IPS-20b (cell line): ENCODE results near the gene CCDC43.
A peak's percentile ranks its signal among the peaks of the same experiment; 100 is the strongest.
"Not testable (repeated sequence)": the region's sequence is repeated elsewhere in the genome, so short reads cannot be mapped to it uniquely, and the experiment has no call there.

Source experiments
- H3K27ac ChIP-seq: one replicate; pipeline ENCODE4 v1.5.1; 2013; ENCODE audit warnings: low read length
- H3K27me3 ChIP-seq: 2 replicates; pipeline ENCODE4 v1.6.1; 2013; ENCODE audit warnings: mild to moderate bottlenecking, low read length, inconsistent platforms; ENCODE audit not compliant: insufficient read depth
- H3K36me3 ChIP-seq: 2 replicates; pipeline ENCODE4 v1.6.1; 2013; ENCODE audit warnings: low read depth, mild to moderate bottlenecking, inconsistent platforms, low read length, moderate library complexity; ENCODE audit not compliant: insufficient read depth
- H3K4me1 ChIP-seq: 2 replicates; pipeline ENCODE4 v1.6.1; 2013; ENCODE audit warnings: mild to moderate bottlenecking, control low read depth, inconsistent platforms, low read length, moderate library complexity; ENCODE audit not compliant: insufficient read depth
- H3K4me3 ChIP-seq: 2 replicates; pipeline ENCODE4 v1.5.1; 2013; ENCODE audit warnings: mild to moderate bottlenecking, low read length, inconsistent platforms
- H3K9ac ChIP-seq: 2 replicates; pipeline ENCODE4 v1.6.1; 2013; ENCODE audit warnings: low read depth, mild to moderate bottlenecking, inconsistent platforms, low read length, moderate library complexity
- H3K9me3 ChIP-seq: 2 replicates; pipeline ENCODE4 v1.6.1; 2013; ENCODE audit warnings: mild to moderate bottlenecking, low read depth, low read length, inconsistent platforms; ENCODE audit not compliant: insufficient read depth

The CCDC43 gene

GRCh38 chr17:44689477-44690217 lies at the start of gene CCDC43:
Gene CCDC43, minus strand, starts transcription at chr17:44689776. Its CDS starts 23 bp downstream, at chr17:44689753.
- no peaks in the 10 kb centered on the region for H3K27me3 ChIP-seq
- peak within 1 kb of the TSS; percentile 94 for H3K9ac ChIP-seq
- peak within 1 kb of the TSS; percentile 35 for H3K27ac ChIP-seq
- peak within 1 kb of the TSS; percentile 91 for H3K4me3 ChIP-seq
- peaks cover 10% of the 10 kb centered on the region for H3K36me3 ChIP-seq
- no peaks in the 10 kb centered on the region for H3K9me3 ChIP-seq
- peaks cover 5% of the 10 kb centered on the region; the same call in 1 of the 2 replicates for H3K4me1 ChIP-seq

- no peaks in the 10 kb centered on the region for H3K27me3 ChIP-seq
- no peak overlapping the region for H3K4me3 ChIP-seq
- H3K27ac ChIP-seq: no peak overlapping the region
- 0 out of 2 replicates have a peak, but pooled peaks cover 2% of the 10 kb centered on the region for H3K4me1 ChIP-seq
- no peaks in the 10 kb centered on the region for H3K9me3 ChIP-seq
- H3K36me3 ChIP-seq: peaks cover 61% of the 10 kb centered on the region
- H3K9ac ChIP-seq: no peak overlapping the region; the same call in 1 of the 2 replicates
Observed at GRCh38 chr17:44738214-44738906, 48.8 kb upstream of the CCDC43 start.

DNA sequence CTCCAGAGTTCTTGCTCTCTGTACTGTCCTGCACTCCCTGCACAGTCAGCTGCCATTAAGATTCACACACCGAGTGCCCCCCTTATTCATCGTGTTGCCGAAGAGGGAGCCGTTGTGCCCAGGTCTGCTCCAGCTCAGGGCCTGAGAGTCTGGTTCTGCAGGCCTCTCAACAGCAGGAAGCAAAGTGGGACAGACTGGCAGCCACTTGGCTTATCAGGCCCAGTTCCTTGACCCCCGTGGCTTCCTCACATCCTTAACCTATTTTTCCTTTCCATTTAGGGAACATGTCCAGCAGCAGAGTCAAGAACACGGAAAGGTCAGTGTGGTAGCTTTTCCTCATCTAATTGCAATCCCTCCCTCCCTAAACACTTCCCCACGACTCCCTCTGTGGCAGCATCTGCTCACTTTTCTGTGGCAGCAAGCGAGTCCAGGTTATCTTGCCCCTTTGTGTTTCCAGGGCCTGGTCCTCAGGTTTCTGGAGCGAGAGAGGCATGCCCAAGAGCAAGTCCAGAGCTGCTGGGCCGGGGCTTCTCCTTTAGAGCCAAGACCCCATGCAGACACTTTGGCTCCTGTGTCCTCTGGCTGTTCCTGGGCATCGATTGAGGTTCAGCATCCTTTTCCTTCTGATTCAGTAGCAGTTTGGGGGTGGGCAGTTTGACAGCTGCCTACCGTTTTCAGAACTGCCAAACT lies 47.1 kb upstream of the CCDC43 start:
- no peaks in the 10 kb centered on the region for H3K27me3 ChIP-seq
- H3K27ac ChIP-seq: no peak overlapping the region
- peaks cover 66% of the 10 kb centered on the region for H3K36me3 ChIP-seq
- H3K9ac ChIP-seq: no peak overlapping the region
- H3K4me1 ChIP-seq: 0 out of 2 replicates have a peak, but pooled peaks cover 2% of the 10 kb centered on the region
- no peak overlapping the region for H3K4me3 ChIP-seq
- no peaks in the 10 kb centered on the region for H3K9me3 ChIP-seq

DNA sequence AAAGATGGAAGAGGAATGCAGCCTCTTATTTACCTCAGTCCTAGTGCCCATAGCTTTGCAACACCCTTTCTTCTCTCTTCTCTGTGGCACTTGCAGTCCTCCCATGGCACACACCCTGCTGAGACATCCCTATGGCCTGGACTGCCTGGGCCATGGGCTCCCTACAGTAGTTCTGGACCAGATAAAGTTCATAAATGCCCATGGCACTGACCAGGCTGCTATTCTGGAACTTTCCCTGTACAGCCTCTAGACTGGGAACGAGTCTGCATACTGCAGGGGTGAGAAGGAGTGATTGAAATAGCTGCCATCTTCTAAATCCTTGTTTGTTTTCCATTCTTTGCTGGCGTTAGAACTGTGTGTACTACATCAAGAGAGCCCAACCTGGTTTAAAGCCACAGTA lies 44.7 kb upstream of the CCDC43 start:
- Histone ChIP-seq H3K36me3 (peaks cover 70% of the 10 kb centered on the region), H3K27me3 (no peaks in the 10 kb centered on the region)

DNA sequence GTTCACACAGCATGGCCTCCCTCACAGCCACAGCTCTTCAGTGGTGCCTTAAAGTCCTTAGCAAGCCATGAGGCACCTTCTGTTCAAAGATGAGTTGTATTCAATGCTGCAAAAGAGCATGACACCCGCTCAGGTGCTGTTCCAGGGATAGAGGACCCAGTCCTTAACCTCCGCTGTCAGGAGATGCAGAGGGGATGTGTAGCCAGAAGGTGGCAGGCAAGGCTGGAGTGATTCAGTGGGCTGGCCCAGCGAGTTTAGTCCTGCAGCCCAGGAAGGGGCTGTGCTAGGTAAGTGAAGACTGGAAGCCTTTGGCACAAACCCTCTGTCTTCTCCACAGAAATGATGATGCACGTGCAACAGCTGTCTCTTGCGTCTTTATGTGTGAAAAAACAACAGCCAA lies 44.2 kb upstream of the CCDC43 start:
- H3K36me3 ChIP-seq: peaks cover 66% of the 10 kb centered on the region

More for the DNA sequence above, 44.7 kb upstream of the CCDC43 start:
- H3K9me3 ChIP-seq: no peaks in the 10 kb centered on the region
- no peak overlapping the region for H3K27ac ChIP-seq
- H3K4me3 ChIP-seq: no peak overlapping the region
- H3K4me1 ChIP-seq: 0 out of 2 replicates have a peak, but pooled peaks cover 2% of the 10 kb centered on the region
- no peak overlapping the region for H3K9ac ChIP-seq

GRCh38 chr17:44726121-44726520 lies 36.5 kb upstream of the CCDC43 start:
- peaks cover 63% of the 10 kb centered on the region for H3K36me3 ChIP-seq
- not testable (repeated sequence) for H3K27ac ChIP-seq, H3K4me1 ChIP-seq, H3K9me3 ChIP-seq, H3K27me3 ChIP-seq, H3K9ac ChIP-seq, H3K4me3 ChIP-seq

More for the DNA sequence above, 44.2 kb upstream of the CCDC43 start:
- Histone ChIP-seq H3K27me3 (no peaks in the 10 kb centered on the region), H3K27ac (no peak overlapping the region), H3K4me3 (no peak overlapping the region), H3K9ac (no peak overlapping the region), H3K9me3 (no peaks in the 10 kb centered on the region), H3K4me1 (0 out of 2 replicates have a peak, but pooled peaks cover 2% of the 10 kb centered on the region)

DNA sequence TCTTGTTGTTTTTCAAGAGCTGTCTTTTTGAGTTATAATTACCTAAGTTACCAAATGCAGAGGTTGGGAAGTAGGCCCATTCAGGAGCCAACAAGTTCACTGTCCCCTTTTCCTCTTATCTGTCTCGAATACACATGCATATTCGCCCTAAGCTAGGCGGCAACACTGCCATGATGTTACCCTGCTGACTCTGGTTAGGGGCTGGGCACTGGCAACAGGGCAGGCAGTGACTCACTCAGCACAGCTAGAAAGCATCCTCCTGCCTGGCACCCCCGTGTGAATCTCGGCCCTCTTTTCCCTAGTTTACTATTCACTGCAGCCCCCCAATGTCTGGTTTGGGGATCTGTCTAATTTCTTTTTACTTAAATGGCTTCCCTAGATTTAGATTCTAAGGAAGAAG lies 32.7 kb upstream of the CCDC43 start:
- Histone ChIP-seq H3K4me3 (no peak overlapping the region), H3K9me3 (no peaks in the 10 kb centered on the region), H3K27ac (no peak overlapping the region), H3K36me3 (peaks cover 51% of the 10 kb centered on the region), H3K9ac (no peak overlapping the region), H3K27me3 (no peaks in the 10 kb centered on the region), H3K4me1 (no peaks in the 10 kb centered on the region)

- Histone ChIP-seq H3K27ac (no peak overlapping the region), H3K4me3 (no peak overlapping the region), H3K4me1 (no peaks in the 10 kb centered on the region), H3K9me3 (no peaks in the 10 kb centered on the region), H3K36me3 (peaks cover 46% of the 10 kb centered on the region), H3K27me3 (no peaks in the 10 kb centered on the region), H3K9ac (no peak overlapping the region)
Observed at GRCh38 chr17:44719444-44719843, 29.9 kb upstream of the CCDC43 start.

DNA sequence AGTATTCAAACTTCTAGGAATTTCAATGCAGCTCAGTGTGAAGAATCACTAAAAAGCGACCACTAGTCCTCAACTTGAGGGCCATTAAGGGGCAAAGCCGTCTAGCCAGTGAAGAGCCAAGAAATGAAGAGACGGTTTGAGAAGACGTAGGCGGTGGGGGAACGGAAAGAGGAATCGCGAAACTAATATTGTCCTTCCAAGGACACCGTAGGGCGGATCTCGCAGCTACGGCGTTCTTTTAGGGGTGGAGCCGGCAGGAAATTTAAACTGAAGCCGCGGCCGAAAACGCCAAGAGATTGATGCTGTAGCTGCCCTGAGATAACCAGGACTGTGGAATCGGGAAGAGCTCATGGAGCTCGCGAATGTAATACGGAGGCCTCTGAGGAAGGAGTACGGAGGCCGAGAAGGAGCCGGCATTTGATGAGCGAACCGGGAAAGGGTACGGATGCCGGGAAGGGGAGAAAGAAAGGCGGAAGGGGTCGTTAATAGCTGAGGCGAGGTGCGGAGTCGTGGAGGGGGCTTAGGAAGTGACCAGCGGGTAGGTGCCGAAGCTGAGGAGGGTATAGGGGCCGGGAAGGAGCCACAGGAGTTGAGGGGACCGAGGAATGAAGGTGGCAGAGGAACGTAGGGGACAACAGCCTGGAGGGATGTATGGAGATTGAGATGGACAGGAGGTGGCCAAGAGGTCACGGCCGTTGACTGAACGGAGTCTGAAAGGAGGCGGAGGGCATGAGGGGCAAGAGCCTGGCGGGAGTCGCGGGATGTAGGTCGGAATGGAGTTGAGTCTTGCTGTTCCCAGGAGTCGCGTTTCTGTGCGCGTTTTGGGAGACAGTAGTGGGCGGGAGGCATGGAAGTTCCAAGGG lies 19.1 kb upstream of the CCDC43 start, which contains the start of gene DBF4B:
DBF4B (plus strand) TSS at position 265 of the 863 bp plus-strand sequence; CDS start at position 421, 156 bp downstream.
- Histone ChIP-seq H3K4me3 (peak within 1 kb of the TSS; percentile 85), H3K27me3 (peaks cover 5% of the 10 kb centered on the region; the same call in 1 of the 2 replicates), H3K9me3 (no peaks in the 10 kb centered on the region), H3K4me1 (peaks cover 3% of the 10 kb centered on the region; the same call in 1 of the 2 replicates), H3K9ac (peak within 1 kb of the TSS; percentile 87), H3K36me3 (peaks cover 2% of the 10 kb centered on the region; the same call in 1 of the 2 replicates), H3K27ac (peak within 1 kb of the TSS; percentile 6)

DNA sequence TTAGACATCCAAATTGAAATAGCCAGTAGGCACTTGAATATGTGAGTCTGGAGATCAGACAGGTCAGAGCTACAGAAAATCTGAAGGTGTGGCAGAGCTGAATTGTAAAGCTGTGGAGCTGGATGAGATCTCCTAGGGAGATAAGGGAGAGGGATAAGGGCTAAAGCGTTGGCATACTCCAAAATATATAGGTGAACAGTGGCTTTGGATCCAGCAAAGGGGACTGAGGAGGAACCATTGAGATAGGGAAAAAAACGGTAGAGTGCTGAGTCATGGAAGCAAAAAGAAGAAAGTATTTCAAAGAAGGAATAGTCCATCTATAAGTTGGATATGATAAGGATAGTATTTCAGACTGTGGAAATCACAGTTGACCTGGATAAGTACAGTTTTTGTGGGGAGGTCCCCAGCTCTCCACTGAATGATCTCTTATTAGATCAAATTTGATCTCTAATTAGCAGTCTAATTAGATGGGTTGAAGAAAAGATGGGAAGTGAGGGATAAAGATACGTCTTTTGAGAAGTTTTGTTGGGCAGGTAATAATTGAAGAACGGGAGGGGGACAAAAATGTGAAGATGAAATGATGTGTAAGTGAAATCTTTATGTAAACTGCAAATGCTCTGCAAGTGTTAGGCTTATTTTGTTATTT lies 18.3 kb upstream of the CCDC43 start:
- peaks cover 3% of the 10 kb centered on the region; the same call in 1 of the 2 replicates for H3K4me1 ChIP-seq
- H3K4me3 ChIP-seq: peak overlapping the region; percentile 85
- H3K27ac ChIP-seq: no peak overlapping the region

More for the DNA sequence above, 18.3 kb upstream of the CCDC43 start:
- Histone ChIP-seq H3K9me3 (no peaks in the 10 kb centered on the region), H3K27me3 (peaks cover 5% of the 10 kb centered on the region; the same call in 1 of the 2 replicates), H3K36me3 (no peaks in the 10 kb centered on the region), H3K9ac (peak overlapping the region; percentile 87; the same call in 1 of the 2 replicates)
